Natural killer cell (primary cell): Measurements from ENCODE around the gene SH3BGRL3. TPM values are rescaled to one million over a fixed set of nuclear protein-coding genes. Genes with fewer than 3 reads are reported as not detected.

Experiments
- ATAC-seq, 3 donors: fragments of 150-1000 bp in 2 of 3; fragments of 200-7000 bp in 1 of 3; cut with Tn5 transposase; 1 replicate in 1 of 3; 2 replicates in 2 of 3; pipeline ENCODE4 v1.10.0; 2021; ENCODE audit warnings: mild to moderate bottlenecking in 2 of 3, moderate library complexity in 2 of 3
- DNase-seq, 2 donors: peaks; one replicate each; pipeline versions ENCODE4 v3.0.0 to v3.0.0-alpha.2; 2013 to 2021; ENCODE audit warnings: mixed read lengths in 1 of 2
- H3K27ac ChIP-seq: one replicate; pipeline ENCODE4 v1.5.1; 2013; ENCODE audit warnings: mild to moderate bottlenecking, low read length
- H3K27me3 ChIP-seq: one replicate; pipeline ENCODE4 v1.6.1; 2013; ENCODE audit warnings: low read length; ENCODE audit not compliant: control insufficient read depth, insufficient read depth
- H3K36me3 ChIP-seq: one replicate; pipeline ENCODE4 v1.6.1; 2013; ENCODE audit warnings: low read length; ENCODE audit not compliant: control insufficient read depth, insufficient read depth
- H3K4me1 ChIP-seq: one replicate; pipeline ENCODE4 v1.6.1; 2013; ENCODE audit warnings: low read length; ENCODE audit not compliant: control insufficient read depth, insufficient read depth
- H3K4me3 ChIP-seq: one replicate; pipeline ENCODE4 v1.5.1; 2013; ENCODE audit warnings: low read length
- H3K9me3 ChIP-seq: one replicate; pipeline ENCODE4 v1.6.1; 2013; ENCODE audit warnings: low read length; ENCODE audit not compliant: control insufficient read depth, insufficient read depth
- H3K27ac Mint-ChIP-seq, 2 donors: one replicate each; pipeline ENCODE4 v1.8.0; 2022; ENCODE audit warnings: mild to moderate bottlenecking in 2 of 2, mixed read lengths in 2 of 2, moderate library complexity in 1 of 2
- H3K27me3 Mint-ChIP-seq, 2 donors: one replicate each; pipeline ENCODE4 v1.8.0; 2022; ENCODE audit warnings: low read depth in 2 of 2, mixed read lengths in 2 of 2
- H3K36me3 Mint-ChIP-seq: one replicate; pipeline ENCODE4 v1.8.0; 2022; ENCODE audit warnings: mixed read lengths
- H3K4me1 Mint-ChIP-seq, 2 donors: one replicate each; pipeline ENCODE4 v1.8.0; 2022; ENCODE audit warnings: mixed read lengths in 2 of 2
- H3K4me3 Mint-ChIP-seq: one replicate; pipeline ENCODE4 v1.8.0; 2022; ENCODE audit warnings: mild to moderate bottlenecking, moderate library complexity, mixed read lengths
- H3K9me3 Mint-ChIP-seq, 2 donors: one replicate each; pipeline ENCODE4 v1.8.0; 2022; ENCODE audit warnings: mixed read lengths in 2 of 2
- WGBS: methylation state at CpG from one replicate; pipeline ENCODE4 v1.1.7; 2013; ENCODE audit warnings: missing lambda C conversion rate; ENCODE audit not compliant: insufficient coverage; 5-methylcytosine and 5-hydroxymethylcytosine counted together
- intact Hi-C: fragments of 100-400 bp; cut with micrococcal nuclease; formaldehyde crosslinking; loops from one replicate; pipeline ENCODE4 v1.14.2; 2022
- total RNA-seq, 4 donors: library from RNA; stranded (reverse); fragments of 120-200 nt in 1 of 4; gene quantifications; one replicate each; pipeline versions ENCODE4 v1.2.3 to v1.2.4, GENCODE V29; 2013 to 2022
- TF ChIP-seq, protein P1 (sequence below): fragments of 200-600 bp; IDR thresholded peaks from one replicate; pipeline ENCODE4 v1.8.0; 2022; ENCODE audit warnings: antibody characterized with exemption

Gene SH3BGRL3
- total RNA-seq, 3 donors from 2014 or later (not counting 1 experiment from before 2014, with no cell fraction given) = 396 to 488 (median 437) TPM

DNA sequence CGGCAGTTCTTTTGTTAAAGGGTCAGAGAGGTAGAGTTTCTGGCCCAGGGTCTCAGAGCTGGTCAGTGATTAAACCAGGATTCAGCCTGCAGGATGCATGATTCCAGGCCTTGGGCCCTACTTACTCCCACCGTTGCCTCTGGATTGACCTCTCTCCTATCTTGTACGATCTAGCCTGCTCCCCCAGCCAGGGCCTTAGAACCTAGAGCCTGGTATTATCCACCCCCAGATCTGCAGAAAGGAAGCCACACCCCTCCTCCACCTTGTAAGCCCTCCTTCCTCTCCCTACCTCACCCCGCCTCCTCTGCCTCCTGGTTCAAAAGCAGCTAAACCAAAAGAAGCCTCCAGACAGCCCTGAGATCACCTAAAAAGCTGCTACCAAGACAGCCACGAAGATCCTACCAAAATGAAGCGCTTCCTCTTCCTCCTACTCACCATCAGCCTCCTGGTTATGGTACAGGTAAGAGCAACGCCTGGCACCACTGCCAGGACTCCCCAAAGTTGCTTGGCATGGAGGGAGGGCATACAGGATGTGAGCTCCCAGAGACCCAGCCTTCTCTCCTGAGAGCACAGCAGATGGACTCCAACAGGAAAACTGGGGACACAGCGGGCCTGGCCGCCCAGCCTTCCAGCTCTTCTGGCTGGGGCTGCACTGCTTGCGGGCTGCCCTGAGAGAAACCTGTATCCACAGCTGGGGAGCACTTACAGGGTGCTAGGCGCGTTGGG lies 37.9 kb downstream of the SH3BGRL3 start, which contains the start of gene CD52:
Gene CD52, plus strand, starts transcription at position 347 of the 726 bp plus-strand sequence. Its CDS starts 60 bp downstream, at position 407.
- Mint-ChIP-seq H3K4me3 (peak within 1 kb of the TSS; percentile 96), H3K9me3 (no peaks in the 10 kb centered on the region), H3K27me3 (no peaks in the 10 kb centered on the region), H3K36me3 (peaks cover 7% of the 10 kb centered on the region), H3K27ac (peak within 1 kb of the TSS; percentile 86 to 88), H3K4me1 (peaks cover 74 to 84% of the 10 kb centered on the region in 2 donors)
- no peaks in the 10 kb centered on the region for H3K27me3 ChIP-seq
- peak in 1 of 2 donors; percentile 85 for DNase-seq
- H3K9me3 ChIP-seq = no peaks in the 10 kb centered on the region
- intact Hi-C loops = loop anchor here (10.0 kb wide), 1 partner anchor 57 kb away; the partner anchor contains the start of gene ZNF683
- 14% methylated on average over 12 of the region's 12 CpGs for WGBS
- H3K4me3 ChIP-seq = peak within 1 kb of the TSS; percentile 67
- peaks cover 91% of the 10 kb centered on the region for H3K4me1 ChIP-seq
- H3K27ac ChIP-seq = peak within 1 kb of the TSS; percentile 30
- TF ChIP-seq, protein P1, sequence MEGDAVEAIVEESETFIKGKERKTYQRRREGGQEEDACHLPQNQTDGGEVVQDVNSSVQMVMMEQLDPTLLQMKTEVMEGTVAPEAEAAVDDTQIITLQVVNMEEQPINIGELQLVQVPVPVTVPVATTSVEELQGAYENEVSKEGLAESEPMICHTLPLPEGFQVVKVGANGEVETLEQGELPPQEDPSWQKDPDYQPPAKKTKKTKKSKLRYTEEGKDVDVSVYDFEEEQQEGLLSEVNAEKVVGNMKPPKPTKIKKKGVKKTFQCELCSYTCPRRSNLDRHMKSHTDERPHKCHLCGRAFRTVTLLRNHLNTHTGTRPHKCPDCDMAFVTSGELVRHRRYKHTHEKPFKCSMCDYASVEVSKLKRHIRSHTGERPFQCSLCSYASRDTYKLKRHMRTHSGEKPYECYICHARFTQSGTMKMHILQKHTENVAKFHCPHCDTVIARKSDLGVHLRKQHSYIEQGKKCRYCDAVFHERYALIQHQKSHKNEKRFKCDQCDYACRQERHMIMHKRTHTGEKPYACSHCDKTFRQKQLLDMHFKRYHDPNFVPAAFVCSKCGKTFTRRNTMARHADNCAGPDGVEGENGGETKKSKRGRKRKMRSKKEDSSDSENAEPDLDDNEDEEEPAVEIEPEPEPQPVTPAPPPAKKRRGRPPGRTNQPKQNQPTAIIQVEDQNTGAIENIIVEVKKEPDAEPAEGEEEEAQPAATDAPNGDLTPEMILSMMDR = no peak
- peaks cover 26% of the 10 kb centered on the region for H3K36me3 ChIP-seq
- peak; percentile 44 to 61 (median 44) for ATAC-seq

DNA sequence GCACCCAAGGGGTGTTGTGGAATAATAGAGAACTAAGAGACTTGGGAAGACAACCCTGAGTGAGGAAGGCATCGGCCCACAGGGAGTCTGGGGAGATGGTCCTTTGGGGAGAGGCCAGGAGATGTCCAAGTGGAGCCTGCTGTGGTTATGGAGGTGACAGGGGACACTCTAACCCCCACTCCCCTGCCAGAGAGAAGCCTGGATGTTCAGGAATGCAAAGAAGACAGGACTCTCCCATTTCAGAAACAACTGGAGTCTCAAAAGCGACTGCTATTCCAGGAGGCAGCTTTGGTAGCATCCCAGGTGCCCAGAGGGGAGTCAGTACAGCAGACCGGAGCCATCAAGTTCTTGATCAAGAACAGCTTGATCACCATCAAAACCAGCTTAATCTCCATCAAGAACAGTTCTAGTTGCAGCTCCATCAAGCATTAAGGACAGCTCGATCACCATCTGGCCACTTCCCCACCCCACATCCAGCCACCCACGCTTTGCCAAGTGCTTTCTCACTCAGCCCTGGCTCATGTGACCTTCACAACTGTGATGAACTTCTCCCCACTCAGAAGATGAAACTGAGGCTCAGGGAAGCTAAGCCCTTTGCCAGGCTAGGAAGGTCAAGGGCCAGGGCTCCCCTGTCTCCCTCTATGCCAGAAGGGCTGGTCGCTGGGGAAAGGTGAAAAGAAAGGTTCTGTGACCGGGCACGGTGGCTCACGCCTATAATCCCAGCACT lies 38.6 kb downstream of the SH3BGRL3 start:
- Mint-ChIP-seq H3K27me3 (no peaks in the 10 kb centered on the region), H3K4me1 (peaks cover 76 to 77% of the 10 kb centered on the region in 2 donors), H3K9me3 (no peaks in the 10 kb centered on the region), H3K36me3 (peaks cover 7% of the 10 kb centered on the region), H3K4me3 (peak overlapping the region; percentile 96), H3K27ac (peak overlapping the region; percentile 86 to 88)
- peak in 2 of 3 donors; percentile 16 to 24 for ATAC-seq
- peaks cover 28% of the 10 kb centered on the region for H3K36me3 ChIP-seq
- H3K4me1 ChIP-seq = peaks cover 85% of the 10 kb centered on the region
- H3K9me3 ChIP-seq = no peaks in the 10 kb centered on the region
- peak overlapping the region; percentile 30 for H3K27ac ChIP-seq
- TF ChIP-seq, protein P1 = no peak
- H3K4me3 ChIP-seq = peak overlapping the region; percentile 67
- 19% methylated on average over 9 of the region's 9 CpGs for WGBS
- peak in 1 of 2 donors; percentile 38 for DNase-seq
- intact Hi-C loops = loop anchor here (10.0 kb wide), 1 partner anchor 56 kb away; the partner anchor contains the start of gene ZNF683
- H3K27me3 ChIP-seq = no peaks in the 10 kb centered on the region

DNA sequence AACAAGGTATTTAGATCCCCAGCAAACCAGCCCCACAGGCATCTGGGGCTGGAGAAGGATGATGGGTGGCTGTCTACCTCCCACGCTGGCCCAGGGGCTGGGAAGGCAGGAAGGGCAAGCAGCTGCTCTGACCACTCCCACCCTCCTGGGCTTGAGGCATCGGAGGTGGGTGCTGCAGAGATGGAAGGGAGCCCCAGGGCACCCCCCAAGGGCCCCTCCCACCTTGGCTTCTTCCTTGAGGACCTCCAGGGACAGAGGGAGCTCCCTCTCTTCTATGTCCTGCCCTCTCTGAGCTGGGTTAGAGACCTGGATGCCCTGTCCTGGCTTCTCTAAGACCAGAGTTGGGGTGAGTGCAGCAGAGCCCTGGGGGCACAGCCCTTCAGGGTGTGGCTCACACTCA lies 41.0 kb downstream of the SH3BGRL3 start:
- TF ChIP-seq, protein P1 = no peak
- H3K27ac ChIP-seq = peak overlapping the region; percentile 25
- H3K27ac Mint-ChIP-seq = peak overlapping the region; percentile 79 to 88

More for the DNA sequence above, 41.0 kb downstream of the SH3BGRL3 start:
- ATAC-seq = peak in 1 of 3 donors; percentile 4
- Histone ChIP-seq H3K9me3 (no peaks in the 10 kb centered on the region), H3K4me1 (peaks cover 61% of the 10 kb centered on the region), H3K27me3 (no peaks in the 10 kb centered on the region), H3K36me3 (peaks cover 33% of the 10 kb centered on the region), H3K4me3 (no peak overlapping the region)
- peaks cover 7% of the 10 kb centered on the region for H3K36me3 Mint-ChIP-seq
- DNase-seq = no peak
- intact Hi-C loops = loop anchor here (1.0 to 5.0 kb wide), 5 partner anchors 36 to 216 kb away; partner anchors contain the start of gene ZNF593
- peaks cover 53 to 54% of the 10 kb centered on the region in 2 donors for H3K4me1 Mint-ChIP-seq
- no peaks in the 10 kb centered on the region for H3K9me3 Mint-ChIP-seq
- 65% methylated on average over 2 of the region's 2 CpGs for WGBS
- H3K27me3 Mint-ChIP-seq = no peaks in the 10 kb centered on the region
- peak overlapping the region; percentile 96 for H3K4me3 Mint-ChIP-seq
